Vagina (tissue), 2 donors: Measurements from ENCODE around the gene PPT2.

Experiments
- POLR2A ChIP-seq, 2 donors: fragments of 450-650 bp; IDR thresholded peaks; one replicate each; pipeline ENCODE4 v1.6.1; 2017; ENCODE audit warnings: antibody characterized with exemption in 2 of 2, mild to moderate bottlenecking in 2 of 2, moderate library complexity in 2 of 2
- POLR2AphosphoS5 ChIP-seq, 2 donors: sonication (generic); formaldehyde crosslinking; IDR thresholded peaks; one replicate each; pipeline ENCODE4 v1.9.0; 2017; ENCODE audit warnings: antibody characterized with exemption in 2 of 2, mild to moderate bottlenecking in 2 of 2, low read depth in 1 of 2; ENCODE audit not compliant: insufficient read depth in 1 of 2
- TF ChIP-seq, protein P1 (sequence below), 3 experiments: fragments of 450-650 bp in 2 of 3; fragments of 200-600 bp in 1 of 3; sonication (generic) in 1 of 3; IDR thresholded peaks; one replicate each; pipeline ENCODE4 v1.5.1; 2017 to 2019; ENCODE audit warnings: antibody characterized with exemption in 3 of 3, mild to moderate bottlenecking in 2 of 3, moderate library complexity in 2 of 3

DNA sequence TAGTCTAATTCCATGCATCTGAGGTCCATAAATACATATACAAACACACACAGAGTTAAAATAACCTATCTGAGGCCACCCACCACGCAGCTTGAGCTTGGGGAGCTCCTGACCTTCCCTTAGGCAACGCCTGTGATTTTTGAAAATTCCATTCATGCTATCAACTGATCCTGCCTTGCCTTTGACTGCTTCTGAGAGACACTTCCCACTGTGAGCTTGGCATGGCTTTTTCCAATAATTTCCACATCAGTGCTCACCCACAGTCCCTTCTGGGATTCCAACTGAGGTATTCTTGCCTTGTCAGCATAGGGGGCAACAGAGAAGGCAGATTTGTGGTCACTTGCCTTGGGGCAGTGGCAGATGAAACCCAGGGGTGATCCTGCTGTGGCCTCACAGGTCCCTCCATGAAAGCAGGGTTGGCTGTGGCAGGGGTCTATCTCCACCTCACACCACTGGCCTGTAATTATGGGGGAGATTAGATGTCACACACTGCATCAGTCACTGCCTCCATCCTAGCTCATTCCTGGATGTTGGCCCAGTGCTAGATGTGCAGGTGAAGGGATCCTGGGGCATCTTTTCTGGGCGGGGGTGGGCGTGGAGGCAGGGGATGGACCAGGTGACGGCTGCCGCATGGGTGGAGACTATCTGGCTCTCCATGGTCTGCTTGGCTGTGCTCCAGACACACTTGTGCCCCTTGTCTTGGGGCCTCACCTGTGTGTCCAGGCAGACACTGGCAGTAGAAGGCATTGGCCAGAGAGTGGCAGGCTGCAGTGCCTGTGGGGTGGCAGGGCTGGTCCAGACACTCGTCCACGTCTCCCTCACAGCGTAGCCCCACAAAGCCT lies 49.7 kb downstream of the PPT2 start:
- TF ChIP-seq, protein P1, sequence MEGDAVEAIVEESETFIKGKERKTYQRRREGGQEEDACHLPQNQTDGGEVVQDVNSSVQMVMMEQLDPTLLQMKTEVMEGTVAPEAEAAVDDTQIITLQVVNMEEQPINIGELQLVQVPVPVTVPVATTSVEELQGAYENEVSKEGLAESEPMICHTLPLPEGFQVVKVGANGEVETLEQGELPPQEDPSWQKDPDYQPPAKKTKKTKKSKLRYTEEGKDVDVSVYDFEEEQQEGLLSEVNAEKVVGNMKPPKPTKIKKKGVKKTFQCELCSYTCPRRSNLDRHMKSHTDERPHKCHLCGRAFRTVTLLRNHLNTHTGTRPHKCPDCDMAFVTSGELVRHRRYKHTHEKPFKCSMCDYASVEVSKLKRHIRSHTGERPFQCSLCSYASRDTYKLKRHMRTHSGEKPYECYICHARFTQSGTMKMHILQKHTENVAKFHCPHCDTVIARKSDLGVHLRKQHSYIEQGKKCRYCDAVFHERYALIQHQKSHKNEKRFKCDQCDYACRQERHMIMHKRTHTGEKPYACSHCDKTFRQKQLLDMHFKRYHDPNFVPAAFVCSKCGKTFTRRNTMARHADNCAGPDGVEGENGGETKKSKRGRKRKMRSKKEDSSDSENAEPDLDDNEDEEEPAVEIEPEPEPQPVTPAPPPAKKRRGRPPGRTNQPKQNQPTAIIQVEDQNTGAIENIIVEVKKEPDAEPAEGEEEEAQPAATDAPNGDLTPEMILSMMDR (IDR thresholded peaks at IDR 0.05), result no peak
- TF ChIP-seq POLR2AphosphoS5 (IDR thresholded peaks at IDR 0.05; ENCODE audit: insufficient read depth in 1 of 2, low read depth in 1 of 2) (no peak), POLR2A (IDR thresholded peaks at IDR 0.05) (no peak)
